Fibroblast of lung (primary cell): ENCODE data around the gene ZNF581. TPM values are rescaled to one million over a fixed set of nuclear protein-coding genes. Genes with fewer than 3 reads are reported as not detected.

Experiments used
- DNase-seq, 2 donors: peaks; one replicate each; pipeline versions ENCODE4 v3.0.0 to v3.0.0-alpha.2; 2010; ENCODE audit warnings: low read depth in 2 of 2
- H2AFZ ChIP-seq: 2 replicates; pipeline ENCODE4 v1.5.1; 2012; ENCODE audit warnings: low read length, control low read depth, inconsistent platforms
- H3K27ac ChIP-seq: 2 replicates; pipeline ENCODE4 v1.5.1; 2011; ENCODE audit warnings: low read length, control low read depth; ENCODE audit not compliant: insufficient read depth
- H3K27me3 ChIP-seq: 2 replicates; pipeline ENCODE4 v1.5.1; 2011; ENCODE audit warnings: mild to moderate bottlenecking, low read length; ENCODE audit not compliant: control insufficient read depth, insufficient read depth
- H3K36me3 ChIP-seq: 2 replicates; pipeline ENCODE4 v1.5.1; 2011; ENCODE audit warnings: low read length; ENCODE audit not compliant: control insufficient read depth, insufficient read depth
- H3K4me1 ChIP-seq: 2 replicates; pipeline ENCODE4 v1.5.1; 2011; ENCODE audit warnings: low read length; ENCODE audit not compliant: control insufficient read depth, insufficient read depth; ENCODE audit errors: extremely low read depth
- H3K4me2 ChIP-seq: 2 replicates; pipeline ENCODE4 v1.5.1; 2011; ENCODE audit warnings: low read length, control low read depth; ENCODE audit not compliant: insufficient read depth; ENCODE audit errors: extremely low read depth
- H3K4me3 ChIP-seq, 4 experiments: fragments of 200-600 bp in 1 of 4; sonication (generic) in 1 of 4; replicated peaks in 1 of 4; 2 replicates each; pipeline ENCODE4 v1.5.1; 2011 to 2016; ENCODE audit warnings: low read length in 4 of 4, low read depth in 3 of 4, mild to moderate bottlenecking in 3 of 4, control low read depth in 2 of 4, inconsistent platforms in 1 of 4, mixed read lengths in 1 of 4; ENCODE audit not compliant: insufficient read depth in 1 of 4; ENCODE audit errors: control extremely low read depth in 1 of 4
- H3K79me2 ChIP-seq: 2 replicates; pipeline ENCODE4 v1.5.1; 2012; ENCODE audit warnings: mild to moderate bottlenecking, low read length, inconsistent platforms; ENCODE audit not compliant: control insufficient read depth, insufficient read depth
- H3K9ac ChIP-seq: 2 replicates; pipeline ENCODE4 v1.5.1; 2011; ENCODE audit warnings: mild to moderate bottlenecking, low read length, control low read depth; ENCODE audit not compliant: insufficient read depth
- H3K9me3 ChIP-seq: 2 replicates; pipeline ENCODE4 v1.5.1; 2012; ENCODE audit warnings: low read depth, low read length; ENCODE audit not compliant: control insufficient read depth, insufficient read depth
- H4K20me1 ChIP-seq: 2 replicates; pipeline ENCODE4 v1.5.1; 2011; ENCODE audit warnings: low read length; ENCODE audit not compliant: control insufficient read depth, insufficient read depth; ENCODE audit errors: extremely low read depth
- EZH2 ChIP-seq: IDR thresholded peaks from 2 replicates; pipeline ENCODE4 v1.5.1; 2012; ENCODE audit warnings: low read length, control low read depth, mild to moderate bottlenecking; ENCODE audit errors: missing control alignments
- polyA plus RNA-seq, 2 donors: library from polyadenylated mRNA; depleted of rRNA in 1 of 2; stranded (reverse) in 1 of 2; unstranded in 1 of 2; fragments of >200 nt; gene quantifications; 2 replicates each; pipeline ENCODE4 v1.2.1, GENCODE V29; 2011 to 2012; ENCODE audit warnings: missing spikeins in 1 of 2
- total RNA-seq: library from RNA; depleted of rRNA; stranded (reverse); fragments of >200 nt; gene quantifications from 2 replicates; pipeline ENCODE4 v1.2.1, GENCODE V29; 2014
- TF ChIP-seq, protein P1 (sequence below), 2 donors: IDR thresholded peaks in 1 of 2; conservative IDR thresholded peaks in 1 of 2; 1 replicate in 1 of 2; 2 replicates in 1 of 2; pipeline ENCODE4 v1.5.1; 2011 to 2012; ENCODE audit warnings: low read length in 2 of 2, control low read depth in 1 of 2, inconsistent platforms in 1 of 2, low read depth in 1 of 2, mild to moderate bottlenecking in 1 of 2

Gene ZNF581
- total and polyA plus RNA-seq, 2 donors (not counting 1 experiment from before 2014, with no cell fraction given) = 9.2 to 33.4 TPM

- DNase-seq = no peak
- H3K4me2 ChIP-seq = no peak overlapping the region
- peaks cover 7% of the 10 kb centered on the region for H3K79me2 ChIP-seq
- no peaks in the 10 kb centered on the region for H3K4me1 ChIP-seq
- H2AFZ ChIP-seq = no peak overlapping the region
- H3K27me3 ChIP-seq = no peaks in the 10 kb centered on the region
- TF ChIP-seq EZH2 = no peak
- TF ChIP-seq, protein P1, sequence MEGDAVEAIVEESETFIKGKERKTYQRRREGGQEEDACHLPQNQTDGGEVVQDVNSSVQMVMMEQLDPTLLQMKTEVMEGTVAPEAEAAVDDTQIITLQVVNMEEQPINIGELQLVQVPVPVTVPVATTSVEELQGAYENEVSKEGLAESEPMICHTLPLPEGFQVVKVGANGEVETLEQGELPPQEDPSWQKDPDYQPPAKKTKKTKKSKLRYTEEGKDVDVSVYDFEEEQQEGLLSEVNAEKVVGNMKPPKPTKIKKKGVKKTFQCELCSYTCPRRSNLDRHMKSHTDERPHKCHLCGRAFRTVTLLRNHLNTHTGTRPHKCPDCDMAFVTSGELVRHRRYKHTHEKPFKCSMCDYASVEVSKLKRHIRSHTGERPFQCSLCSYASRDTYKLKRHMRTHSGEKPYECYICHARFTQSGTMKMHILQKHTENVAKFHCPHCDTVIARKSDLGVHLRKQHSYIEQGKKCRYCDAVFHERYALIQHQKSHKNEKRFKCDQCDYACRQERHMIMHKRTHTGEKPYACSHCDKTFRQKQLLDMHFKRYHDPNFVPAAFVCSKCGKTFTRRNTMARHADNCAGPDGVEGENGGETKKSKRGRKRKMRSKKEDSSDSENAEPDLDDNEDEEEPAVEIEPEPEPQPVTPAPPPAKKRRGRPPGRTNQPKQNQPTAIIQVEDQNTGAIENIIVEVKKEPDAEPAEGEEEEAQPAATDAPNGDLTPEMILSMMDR (conservative IDR thresholded peaks at IDR 0.05 in 1 of 2, IDR thresholded peaks at IDR 0.05 in 1 of 2; ENCODE audit: low read depth in 1 of 2, low read length in 2 of 2) = no peak
- H3K9me3 ChIP-seq = no peaks in the 10 kb centered on the region
- no peak overlapping the region for H3K4me3 ChIP-seq
- no peak overlapping the region for H3K9ac ChIP-seq
- peaks cover 25% of the 10 kb centered on the region for H3K36me3 ChIP-seq
- H4K20me1 ChIP-seq = no peaks in the 10 kb centered on the region
- H3K27ac ChIP-seq = no peak overlapping the region
Measured at GRCh38 chr19:55613930-55614710, 29.3 kb upstream of the ZNF581 start.

DNA sequence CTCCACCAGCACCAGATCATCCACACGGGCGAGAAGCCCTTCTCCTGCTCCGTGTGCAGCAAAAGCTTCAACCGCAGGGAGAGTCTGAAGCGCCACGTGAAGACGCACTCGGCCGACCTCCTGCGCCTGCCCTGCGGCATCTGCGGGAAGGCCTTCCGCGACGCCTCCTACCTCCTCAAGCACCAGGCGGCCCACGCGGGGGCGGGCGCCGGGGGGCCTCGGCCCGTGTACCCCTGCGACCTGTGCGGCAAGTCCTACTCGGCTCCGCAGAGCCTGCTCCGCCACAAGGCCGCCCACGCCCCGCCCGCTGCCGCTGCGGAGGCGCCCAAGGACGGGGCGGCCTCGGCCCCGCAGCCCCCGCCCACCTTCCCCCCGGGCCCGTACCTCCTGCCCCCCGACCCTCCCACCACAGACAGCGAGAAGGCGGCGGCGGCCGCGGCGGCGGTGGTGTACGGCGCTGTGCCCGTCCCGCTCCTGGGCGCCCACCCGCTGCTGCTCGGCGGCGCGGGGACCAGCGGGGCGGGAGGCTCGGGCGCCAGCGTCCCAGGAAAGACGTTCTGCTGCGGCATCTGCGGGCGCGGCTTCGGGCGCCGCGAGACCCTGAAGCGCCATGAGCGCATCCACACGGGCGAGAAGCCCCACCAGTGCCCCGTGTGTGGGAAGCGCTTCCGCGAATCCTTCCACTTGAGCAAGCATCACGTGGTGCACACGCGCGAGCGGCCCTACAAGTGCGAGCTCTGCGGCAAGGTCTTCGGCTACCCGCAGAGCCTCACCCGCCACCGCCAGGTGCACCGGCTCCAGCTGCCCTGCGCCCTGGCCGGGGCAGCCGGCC lies 28.5 kb upstream of the ZNF581 start:
- Histone ChIP-seq H3K9ac (no peak overlapping the region), H3K4me3 (no peak overlapping the region), H3K27me3 (no peaks in the 10 kb centered on the region), H3K4me2 (no peak overlapping the region), H3K4me1 (peaks cover 3% of the 10 kb centered on the region), H3K36me3 (peaks cover 25% of the 10 kb centered on the region), H3K27ac (no peak overlapping the region), H3K79me2 (peaks cover 7% of the 10 kb centered on the region), H4K20me1 (no peaks in the 10 kb centered on the region), H3K9me3 (no peaks in the 10 kb centered on the region), H2AFZ (no peak overlapping the region)
- DNase-seq = no peak
- TF ChIP-seq, protein P1 (conservative IDR thresholded peaks at IDR 0.05 in 1 of 2, IDR thresholded peaks at IDR 0.05 in 1 of 2; ENCODE audit: low read depth in 1 of 2, low read length in 2 of 2) = no peak
- no peak for TF ChIP-seq EZH2
